WTC11 (cell line): ENCODE data around the gene DNAJC19.

Source experiments
- NFYB ChIP-seq: sonication (generic); formaldehyde crosslinking; conservative IDR thresholded peaks from 2 replicates; pipeline ENCODE4 v1.8.0; 2022; ENCODE audit warnings: low read depth, missing genetic modification reagents
- SMAD3 ChIP-seq: sonication (generic); formaldehyde crosslinking; IDR thresholded peaks from 2 replicates; pipeline ENCODE4 v1.8.0; 2022; ENCODE audit warnings: missing genetic modification reagents, mild to moderate bottlenecking, borderline replicate concordance
- TF ChIP-seq, protein P1 (sequence below): fragments of 200-600 bp; IDR thresholded peaks from 2 replicates; pipeline ENCODE4 v1.8.0; 2022; ENCODE audit warnings: antibody characterized with exemption
- TF ChIP-seq, protein P2 (sequence below): sonication (generic); formaldehyde crosslinking; IDR thresholded peaks from 2 replicates; pipeline ENCODE4 v1.8.1; 2023; ENCODE audit warnings: mild to moderate bottlenecking, missing genetic modification reagents, moderate library complexity

DNA sequence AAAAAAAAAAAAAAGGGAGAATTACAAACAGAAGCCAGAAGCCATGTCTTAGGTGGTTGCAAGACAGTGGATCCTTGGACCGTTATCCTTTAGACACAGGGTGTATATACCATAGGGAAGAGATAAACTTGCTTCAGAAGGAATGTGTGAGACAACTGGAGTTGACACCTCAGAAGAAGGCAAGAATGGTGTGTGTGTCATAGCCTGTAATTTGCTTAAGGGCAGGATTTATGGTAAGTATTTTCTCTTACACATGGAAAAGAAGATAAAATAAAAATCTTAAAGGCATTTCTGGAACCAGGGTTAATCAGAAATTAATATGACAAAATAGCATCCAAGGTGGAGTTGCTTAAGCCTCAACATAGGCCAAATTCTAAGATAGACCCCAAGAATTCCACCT is 19.3 kb upstream of the DNAJC19 start:
- TF ChIP-seq SMAD3 (CRISPR knock-in tag) = no peak
- TF ChIP-seq, protein P1, sequence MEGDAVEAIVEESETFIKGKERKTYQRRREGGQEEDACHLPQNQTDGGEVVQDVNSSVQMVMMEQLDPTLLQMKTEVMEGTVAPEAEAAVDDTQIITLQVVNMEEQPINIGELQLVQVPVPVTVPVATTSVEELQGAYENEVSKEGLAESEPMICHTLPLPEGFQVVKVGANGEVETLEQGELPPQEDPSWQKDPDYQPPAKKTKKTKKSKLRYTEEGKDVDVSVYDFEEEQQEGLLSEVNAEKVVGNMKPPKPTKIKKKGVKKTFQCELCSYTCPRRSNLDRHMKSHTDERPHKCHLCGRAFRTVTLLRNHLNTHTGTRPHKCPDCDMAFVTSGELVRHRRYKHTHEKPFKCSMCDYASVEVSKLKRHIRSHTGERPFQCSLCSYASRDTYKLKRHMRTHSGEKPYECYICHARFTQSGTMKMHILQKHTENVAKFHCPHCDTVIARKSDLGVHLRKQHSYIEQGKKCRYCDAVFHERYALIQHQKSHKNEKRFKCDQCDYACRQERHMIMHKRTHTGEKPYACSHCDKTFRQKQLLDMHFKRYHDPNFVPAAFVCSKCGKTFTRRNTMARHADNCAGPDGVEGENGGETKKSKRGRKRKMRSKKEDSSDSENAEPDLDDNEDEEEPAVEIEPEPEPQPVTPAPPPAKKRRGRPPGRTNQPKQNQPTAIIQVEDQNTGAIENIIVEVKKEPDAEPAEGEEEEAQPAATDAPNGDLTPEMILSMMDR = no peak
- TF ChIP-seq, protein P2, sequence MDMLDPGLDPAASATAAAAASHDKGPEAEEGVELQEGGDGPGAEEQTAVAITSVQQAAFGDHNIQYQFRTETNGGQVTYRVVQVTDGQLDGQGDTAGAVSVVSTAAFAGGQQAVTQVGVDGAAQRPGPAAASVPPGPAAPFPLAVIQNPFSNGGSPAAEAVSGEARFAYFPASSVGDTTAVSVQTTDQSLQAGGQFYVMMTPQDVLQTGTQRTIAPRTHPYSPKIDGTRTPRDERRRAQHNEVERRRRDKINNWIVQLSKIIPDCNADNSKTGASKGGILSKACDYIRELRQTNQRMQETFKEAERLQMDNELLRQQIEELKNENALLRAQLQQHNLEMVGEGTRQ = no peak
- no peak for TF ChIP-seq NFYB (CRISPR knock-in tag)
